ENCODE data around the gene GRID2. TPM values are rescaled to one million over a fixed set of nuclear protein-coding genes. Genes with fewer than 3 reads are reported as not detected.

Gene GRID2
- total RNA-seq, 6 experiments from 2014 or later, result not detected

DNA sequence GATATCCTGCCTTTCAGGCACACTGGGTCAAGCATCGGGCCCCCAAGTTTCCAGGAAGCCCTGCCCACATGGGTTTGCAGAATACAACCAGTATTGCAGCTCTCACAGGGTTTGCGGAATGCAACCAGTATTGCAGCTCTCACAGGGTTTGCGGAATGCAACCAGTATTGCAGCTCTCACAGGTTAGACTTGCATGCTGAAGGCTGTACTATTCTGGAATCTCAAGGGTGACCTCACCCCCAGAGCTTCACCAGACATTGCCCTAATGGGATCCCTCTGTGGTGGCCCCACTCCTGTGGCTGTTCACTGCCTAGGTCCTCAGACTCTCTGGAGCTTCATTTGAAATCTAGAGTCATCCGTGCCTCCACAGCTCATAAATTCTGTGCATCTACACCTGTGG is 884.1 kb downstream of the GRID2 start:
- TF ChIP-seq, protein P1, sequence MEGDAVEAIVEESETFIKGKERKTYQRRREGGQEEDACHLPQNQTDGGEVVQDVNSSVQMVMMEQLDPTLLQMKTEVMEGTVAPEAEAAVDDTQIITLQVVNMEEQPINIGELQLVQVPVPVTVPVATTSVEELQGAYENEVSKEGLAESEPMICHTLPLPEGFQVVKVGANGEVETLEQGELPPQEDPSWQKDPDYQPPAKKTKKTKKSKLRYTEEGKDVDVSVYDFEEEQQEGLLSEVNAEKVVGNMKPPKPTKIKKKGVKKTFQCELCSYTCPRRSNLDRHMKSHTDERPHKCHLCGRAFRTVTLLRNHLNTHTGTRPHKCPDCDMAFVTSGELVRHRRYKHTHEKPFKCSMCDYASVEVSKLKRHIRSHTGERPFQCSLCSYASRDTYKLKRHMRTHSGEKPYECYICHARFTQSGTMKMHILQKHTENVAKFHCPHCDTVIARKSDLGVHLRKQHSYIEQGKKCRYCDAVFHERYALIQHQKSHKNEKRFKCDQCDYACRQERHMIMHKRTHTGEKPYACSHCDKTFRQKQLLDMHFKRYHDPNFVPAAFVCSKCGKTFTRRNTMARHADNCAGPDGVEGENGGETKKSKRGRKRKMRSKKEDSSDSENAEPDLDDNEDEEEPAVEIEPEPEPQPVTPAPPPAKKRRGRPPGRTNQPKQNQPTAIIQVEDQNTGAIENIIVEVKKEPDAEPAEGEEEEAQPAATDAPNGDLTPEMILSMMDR (IDR thresholded peaks at IDR 0.05), result no peak
- Mint-ChIP-seq H3K4me3 (no peak overlapping the region), H3K4me1 (ENCODE audit: low read depth) (no peaks in the 10 kb centered on the region), H3K27me3 (ENCODE audit: insufficient read depth) (no peaks in the 10 kb centered on the region), H3K36me3 (ENCODE audit: low read depth) (no peaks in the 10 kb centered on the region; the same call in 1 of the 2 replicates), H3K9me3 (peaks cover 34% of the 10 kb centered on the region), H3K27ac (no peak overlapping the region)
- no peak for DNase-seq

DNA sequence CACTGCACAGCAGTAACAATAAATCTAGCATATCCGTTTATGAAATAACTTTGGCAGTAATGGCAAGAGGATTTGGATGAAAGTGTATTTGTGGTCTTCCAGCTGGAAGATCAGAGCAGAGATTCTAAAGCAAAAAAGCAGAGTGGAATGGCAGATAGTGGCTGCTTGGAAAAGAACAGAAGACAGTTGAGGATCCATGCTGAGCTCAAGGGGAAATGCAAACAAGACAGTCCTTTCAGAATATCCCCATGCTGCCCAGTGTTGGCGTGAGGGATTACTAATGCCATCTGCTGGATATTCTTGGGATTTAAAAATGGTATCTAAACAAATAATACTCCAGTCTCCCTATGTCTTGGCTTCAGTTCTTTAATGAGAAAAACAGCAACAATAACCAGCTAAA is 895.7 kb downstream of the GRID2 start:
- H3K27ac Mint-ChIP-seq, result no peak overlapping the region
- H3K4me1 Mint-ChIP-seq (ENCODE audit: low read depth), result no peaks in the 10 kb centered on the region
- H3K4me3 Mint-ChIP-seq, result no peak overlapping the region
- peaks cover 34% of the 10 kb centered on the region; the same call in 1 of the 2 replicates for H3K9me3 Mint-ChIP-seq
- TF ChIP-seq, protein P1 (IDR thresholded peaks at IDR 0.05), result peak; percentile 48; the same call in 1 of the 2 replicates
- no peaks in the 10 kb centered on the region for H3K36me3 Mint-ChIP-seq (ENCODE audit: low read depth)
- no peak for DNase-seq
- H3K27me3 Mint-ChIP-seq (ENCODE audit: insufficient read depth), result peaks cover 2% of the 10 kb centered on the region; the same call in 1 of the 2 replicates

DNA sequence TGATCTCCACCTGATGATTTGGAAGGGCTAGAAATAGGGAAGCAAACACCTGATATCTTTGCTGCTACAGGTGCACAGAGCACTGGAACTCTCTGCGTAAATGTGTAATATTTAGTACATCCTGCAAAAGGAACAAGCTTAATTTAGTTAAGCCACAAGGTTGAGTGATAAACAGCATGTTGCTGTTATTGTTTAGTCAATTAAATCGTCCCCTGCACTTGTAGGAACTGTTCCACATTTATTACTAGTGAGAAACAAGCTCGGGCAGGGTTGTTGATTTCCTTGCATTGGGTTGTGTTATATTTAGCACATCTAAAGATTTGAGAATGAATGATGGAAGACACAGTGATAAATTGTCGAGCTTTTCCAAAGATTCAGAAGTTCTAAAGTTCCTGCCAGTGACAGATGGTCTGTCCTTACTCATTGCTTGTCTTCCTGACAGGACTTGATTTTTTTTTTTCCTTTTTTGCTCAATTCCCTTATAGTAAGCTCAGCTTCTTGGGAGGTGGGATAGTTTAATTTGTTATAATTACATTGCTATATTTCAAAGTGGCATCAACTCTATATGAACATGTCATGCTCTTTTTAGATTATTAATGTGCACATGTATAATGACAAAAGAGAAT is 897.8 kb downstream of the GRID2 start:
- Mint-ChIP-seq H3K27me3 (ENCODE audit: insufficient read depth) (peaks cover 2% of the 10 kb centered on the region; the same call in 1 of the 2 replicates), H3K27ac (no peak overlapping the region)
- no peak for DNase-seq

DNA sequence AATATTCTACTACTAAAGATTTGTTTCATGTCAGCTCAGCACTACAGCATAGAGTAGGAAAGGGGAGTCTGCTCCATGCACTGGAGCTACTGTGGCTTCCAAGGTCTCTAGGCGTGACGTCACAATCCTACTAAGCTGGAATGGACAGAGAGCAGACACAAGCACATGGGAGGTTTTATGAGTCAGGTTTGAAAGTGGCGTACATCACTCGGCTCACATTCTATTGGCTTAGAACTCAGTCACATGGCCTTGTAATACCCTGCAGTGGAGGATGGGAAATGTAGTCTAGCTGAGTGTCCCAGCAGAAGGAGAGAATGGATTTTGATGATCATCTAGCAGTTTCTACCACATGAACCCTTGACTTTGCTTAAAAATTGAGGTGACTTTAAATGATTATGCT is 899.9 kb downstream of the GRID2 start:
- peaks cover 17% of the 10 kb centered on the region; the same call in 1 of the 2 replicates for H3K9me3 Mint-ChIP-seq
- DNase-seq, result no peak
- no peaks in the 10 kb centered on the region for H3K4me1 Mint-ChIP-seq (ENCODE audit: low read depth)
- TF ChIP-seq, protein P1 (IDR thresholded peaks at IDR 0.05), result no peak
- H3K36me3 Mint-ChIP-seq (ENCODE audit: low read depth), result no peaks in the 10 kb centered on the region
- no peak overlapping the region for H3K27ac Mint-ChIP-seq
- no peak overlapping the region for H3K4me3 Mint-ChIP-seq
- peaks cover 2% of the 10 kb centered on the region; the same call in 1 of the 2 replicates for H3K27me3 Mint-ChIP-seq (ENCODE audit: insufficient read depth)

More for the DNA sequence above, 897.8 kb downstream of the GRID2 start:
- TF ChIP-seq, protein P1 (IDR thresholded peaks at IDR 0.05), result no peak
- H3K4me1 Mint-ChIP-seq (ENCODE audit: low read depth), result no peaks in the 10 kb centered on the region
- H3K4me3 Mint-ChIP-seq, result no peak overlapping the region
- peaks cover 25% of the 10 kb centered on the region; the same call in 1 of the 2 replicates for H3K9me3 Mint-ChIP-seq
- H3K36me3 Mint-ChIP-seq (ENCODE audit: low read depth), result no peaks in the 10 kb centered on the region

DNA sequence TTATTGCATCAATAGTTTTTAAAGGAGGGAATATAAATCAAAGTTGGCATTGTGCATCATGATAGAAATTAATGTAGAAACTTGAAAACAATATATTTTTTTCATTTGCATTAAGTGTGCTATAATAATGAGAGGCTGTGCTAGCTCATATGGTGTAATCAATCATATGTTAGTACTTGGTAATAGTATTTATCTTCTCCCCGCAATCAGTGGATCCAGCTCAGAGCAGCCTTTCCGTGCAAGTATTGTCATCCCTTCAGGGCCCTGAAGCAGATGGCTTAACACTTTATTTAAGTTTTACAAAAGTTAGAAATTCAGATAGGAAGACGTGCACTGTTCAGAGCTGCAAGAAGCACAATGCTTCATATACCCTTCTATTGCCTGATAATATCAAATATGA is 908.5 kb downstream of the GRID2 start:
- no peaks in the 10 kb centered on the region for H3K36me3 Mint-ChIP-seq (ENCODE audit: low read depth)
- TF ChIP-seq, protein P1 (IDR thresholded peaks at IDR 0.05), result no peak

More for the DNA sequence above, 908.5 kb downstream of the GRID2 start:
- H3K4me3 Mint-ChIP-seq, result no peak overlapping the region
- H3K27me3 Mint-ChIP-seq (ENCODE audit: insufficient read depth), result no peaks in the 10 kb centered on the region
- no peak for DNase-seq
- no peak overlapping the region for H3K27ac Mint-ChIP-seq
- peaks cover 10% of the 10 kb centered on the region for H3K9me3 Mint-ChIP-seq
- H3K4me1 Mint-ChIP-seq (ENCODE audit: low read depth), result no peaks in the 10 kb centered on the region
